HEK293 (cell line): ENCODE measurements around the gene SPACA5B.
"Not testable (repeated sequence)": the region's sequence is repeated elsewhere in the genome, so short reads cannot be mapped to it uniquely, and the experiment has no call there.

Experiments used
- CTCF ChIA-PET: fragments of 350-600 bp; formaldehyde crosslinking; extraction: SDS; loops from one replicate; lab custom pipeline; 2021; ENCODE audit warnings: antibody characterized with exemption; lab: Yijun Ruan, JAX
- POLR2A ChIA-PET: fragments of 300-600 bp; formaldehyde crosslinking; extraction: SDS; loops from one replicate; lab custom pipeline; 2020; ENCODE audit warnings: antibody characterized with exemption, inconsistent platforms; lab: Yijun Ruan, JAX
- H3K27ac ChIP-seq: fragments of 200-500 bp; sonication (Bioruptor generic); 2 replicates; pipeline ENCODE4 v1.5.1; 2014; ENCODE audit warnings: low read depth, low read length, control low read depth, inconsistent platforms; ENCODE audit errors: extremely low read depth
- H3K36me3 ChIP-seq, 2 experiments: fragments of 200-500 bp in 1 of 2; sonication (Bioruptor generic) in 1 of 2; 1 replicate in 1 of 2; 2 replicates in 1 of 2; pipeline ENCODE4 v1.5.1; 2014 to 2017; ENCODE audit warnings: inconsistent platforms in 2 of 2, low read length in 2 of 2; ENCODE audit not compliant: control insufficient read depth in 2 of 2, insufficient read depth in 1 of 2
- H3K4me1 ChIP-seq: fragments of 200-500 bp; sonication (Bioruptor generic); 2 replicates; pipeline ENCODE4 v1.5.1; 2014; ENCODE audit warnings: mild to moderate bottlenecking, low read length, inconsistent platforms; ENCODE audit not compliant: control insufficient read depth, insufficient read depth
- H3K4me3 ChIP-seq: 2 replicates; pipeline ENCODE4 v1.5.1; 2011; ENCODE audit warnings: low read depth, mild to moderate bottlenecking, control low read depth, low read length, moderate library complexity
- H3K9me3 ChIP-seq: fragments of 200-500 bp; sonication (Bioruptor generic); 2 replicates; pipeline ENCODE4 v1.5.1; 2014; ENCODE audit warnings: low read depth, low read length, inconsistent platforms; ENCODE audit not compliant: control insufficient read depth, insufficient read depth
- BCL11A ChIP-seq: fragments of 450-650 bp; formaldehyde crosslinking; IDR thresholded peaks from 2 replicates; pipeline ENCODE4 v1.5.1; 2016; ENCODE audit warnings: low read depth, missing biosample characterization, missing genetic modification characterization
- PRDM2 ChIP-seq: fragments of 450-650 bp; formaldehyde crosslinking; IDR thresholded peaks from 2 replicates; pipeline ENCODE4 v1.5.1; 2016; ENCODE audit warnings: missing biosample characterization, missing genetic modification characterization, borderline replicate concordance
- RBAK ChIP-seq: fragments of 450-650 bp; formaldehyde crosslinking; IDR thresholded peaks from 2 replicates; pipeline ENCODE4 v1.5.1; 2016; ENCODE audit warnings: missing biosample characterization, missing genetic modification characterization
- ZNF146 ChIP-seq: fragments of 450-650 bp; formaldehyde crosslinking; IDR thresholded peaks from 2 replicates; pipeline ENCODE4 v1.5.1; 2016; ENCODE audit warnings: missing biosample characterization, missing genetic modification characterization
- ZNF157 ChIP-seq: fragments of 450-650 bp; formaldehyde crosslinking; IDR thresholded peaks from 2 replicates; pipeline ENCODE4 v1.5.1; 2016; ENCODE audit warnings: missing biosample characterization, missing genetic modification characterization
- ZNF23 ChIP-seq: fragments of 450-650 bp; formaldehyde crosslinking; IDR thresholded peaks from 2 replicates; pipeline ENCODE4 v1.5.1; 2016; ENCODE audit warnings: missing biosample characterization, missing genetic modification characterization, borderline replicate concordance
- ZNF311 ChIP-seq: fragments of 450-650 bp; formaldehyde crosslinking; IDR thresholded peaks from 2 replicates; pipeline ENCODE4 v1.5.1; 2017; ENCODE audit warnings: missing biosample characterization, missing genetic modification characterization, borderline replicate concordance
- ZNF48 ChIP-seq: fragments of 450-650 bp; formaldehyde crosslinking; IDR thresholded peaks from 2 replicates; pipeline ENCODE4 v1.5.1; 2016; ENCODE audit warnings: missing biosample characterization, missing genetic modification characterization
- ZNF561 ChIP-seq: fragments of 450-650 bp; IDR thresholded peaks from 2 replicates; pipeline ENCODE4 v1.5.1; 2018; ENCODE audit warnings: missing biosample characterization, missing genetic modification characterization, borderline replicate concordance
- ZNF624 ChIP-seq: fragments of 450-650 bp; formaldehyde crosslinking; IDR thresholded peaks from 2 replicates; pipeline ENCODE4 v1.5.1; 2017; ENCODE audit warnings: missing biosample characterization, missing genetic modification characterization
- ZNF629 ChIP-seq: fragments of 450-650 bp; formaldehyde crosslinking; IDR thresholded peaks from 2 replicates; pipeline ENCODE4 v1.5.1; 2017; ENCODE audit warnings: missing biosample characterization, missing genetic modification characterization
- ZNF747 ChIP-seq: fragments of 450-650 bp; formaldehyde crosslinking; IDR thresholded peaks from 2 replicates; pipeline ENCODE4 v1.5.1; 2016; ENCODE audit warnings: missing biosample characterization, missing genetic modification characterization
- TF ChIP-seq, protein P1 (sequence below): fragments of 450-650 bp; formaldehyde crosslinking; IDR thresholded peaks from 2 replicates; pipeline ENCODE4 v1.5.1; 2016; ENCODE audit warnings: missing biosample characterization, missing genetic modification characterization
- TF ChIP-seq, protein P2 (sequence below): fragments of 450-650 bp; formaldehyde crosslinking; IDR thresholded peaks from 2 replicates; pipeline ENCODE4 v1.5.1; 2016; ENCODE audit warnings: missing biosample characterization, missing genetic modification characterization

The SPACA5B gene

GRCh38 chrX:48086082-48086481 is 44.3 kb upstream of the SPACA5B start (continued):
- TF ChIP-seq, protein P1, sequence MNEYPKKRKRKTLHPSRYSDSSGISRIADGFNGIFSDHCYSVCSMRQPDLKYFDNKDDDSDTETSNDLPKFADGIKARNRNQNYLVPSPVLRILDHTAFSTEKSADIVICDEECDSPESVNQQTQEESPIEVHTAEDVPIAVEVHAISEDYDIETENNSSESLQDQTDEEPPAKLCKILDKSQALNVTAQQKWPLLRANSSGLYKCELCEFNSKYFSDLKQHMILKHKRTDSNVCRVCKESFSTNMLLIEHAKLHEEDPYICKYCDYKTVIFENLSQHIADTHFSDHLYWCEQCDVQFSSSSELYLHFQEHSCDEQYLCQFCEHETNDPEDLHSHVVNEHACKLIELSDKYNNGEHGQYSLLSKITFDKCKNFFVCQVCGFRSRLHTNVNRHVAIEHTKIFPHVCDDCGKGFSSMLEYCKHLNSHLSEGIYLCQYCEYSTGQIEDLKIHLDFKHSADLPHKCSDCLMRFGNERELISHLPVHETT: no peak
- TF ChIP-seq BCL11A (tag by site-specific recombination) (no peak), RBAK (tag by site-specific recombination) (no peak), ZNF48 (tag by site-specific recombination) (no peak), PRDM2 (tag by site-specific recombination) (no peak)
- TF ChIP-seq, protein P2, sequence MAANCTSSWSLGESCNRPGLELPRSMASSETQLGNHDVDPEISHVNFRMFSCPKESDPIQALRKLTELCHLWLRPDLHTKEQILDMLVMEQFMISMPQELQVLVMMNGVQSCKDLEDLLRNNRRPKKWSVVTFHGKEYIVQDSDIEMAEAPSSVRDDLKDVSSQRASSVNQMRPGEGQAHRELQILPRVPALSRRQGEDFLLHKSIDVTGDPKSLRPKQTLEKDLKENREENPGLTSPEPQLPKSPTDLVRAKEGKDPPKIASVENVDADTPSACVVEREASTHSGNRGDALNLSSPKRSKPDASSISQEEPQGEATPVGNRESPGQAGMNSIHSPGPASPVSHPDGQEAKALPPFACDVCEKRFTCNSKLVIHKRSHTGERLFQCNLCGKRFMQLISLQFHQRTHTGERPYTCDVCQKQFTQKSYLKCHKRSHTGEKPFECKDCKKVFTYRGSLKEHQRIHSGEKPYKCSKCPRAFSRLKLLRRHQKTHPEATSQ (tag by site-specific recombination): no peak
- TF ChIP-seq, all 188 proteins: peak for 0

DNA sequence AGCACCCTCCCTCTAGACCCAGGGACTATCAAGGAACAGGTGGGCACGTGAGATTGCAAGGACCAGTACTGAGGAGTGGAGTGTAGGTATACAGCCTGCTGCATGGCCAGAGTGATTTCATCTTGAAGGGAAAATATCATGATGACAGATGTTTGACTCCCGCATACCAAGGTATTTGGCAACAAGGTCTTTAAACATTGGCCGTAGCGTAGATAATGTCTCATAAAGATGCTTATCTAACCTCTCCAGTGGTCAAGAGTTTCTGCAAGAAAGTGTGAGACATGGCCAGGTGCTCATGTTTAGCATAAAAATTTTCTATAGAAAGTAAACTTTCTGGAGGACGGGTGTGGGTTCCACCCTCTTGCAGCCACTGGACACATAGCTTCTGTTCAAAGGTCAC is 40.3 kb upstream of the SPACA5B start:
- H3K27ac ChIP-seq: no peak overlapping the region
- no peaks in the 10 kb centered on the region for H3K36me3 ChIP-seq
- POLR2A ChIA-PET: no interaction called here
- TF ChIP-seq ZNF624 (tag by site-specific recombination) (no peak), ZNF311 (no peak), ZNF629 (no peak), ZNF747 (no peak), ZNF23 (tag by site-specific recombination) (no peak), ZNF157 (tag by site-specific recombination) (no peak), ZNF561 (tag by site-specific recombination) (no peak), ZNF146 (tag by site-specific recombination) (no peak)
- no peak overlapping the region for H3K4me3 ChIP-seq
- no peaks in the 10 kb centered on the region for H3K4me1 ChIP-seq
- H3K9me3 ChIP-seq: no peaks in the 10 kb centered on the region
- CTCF ChIA-PET: no interaction called here

DNA sequence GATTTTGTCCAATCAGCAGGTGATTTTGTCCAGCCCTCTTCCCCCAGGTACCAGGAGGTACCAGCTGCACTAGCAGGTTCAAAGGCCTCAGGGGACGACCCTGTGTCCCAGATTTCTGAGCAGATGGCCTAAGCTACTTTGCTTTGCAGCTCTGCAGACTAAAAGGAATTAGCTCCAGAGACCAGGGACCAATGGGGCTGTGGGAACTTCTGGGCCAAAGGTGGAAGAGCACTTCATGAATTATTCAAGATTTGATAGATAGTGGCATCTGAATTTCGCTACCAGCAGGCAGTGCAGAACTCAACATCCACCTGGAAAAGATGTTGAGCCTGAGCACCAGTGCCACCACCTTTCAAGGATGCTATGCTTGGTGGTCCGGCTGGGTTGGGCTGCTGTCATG is 37.9 kb upstream of the SPACA5B start:
- H3K27ac ChIP-seq, H3K4me3 ChIP-seq, H3K36me3 ChIP-seq, H3K9me3 ChIP-seq, POLR2A ChIA-PET, CTCF ChIA-PET, H3K4me1 ChIP-seq: not testable (repeated sequence)
